ENCODE data around the gene ZC3H12C. TPM values are rescaled to one million over a fixed set of nuclear protein-coding genes. Genes with fewer than 3 reads are reported as not detected.

Gene ZC3H12C
- total and polyA plus RNA-seq, 2 of the 4 experiments (the other 2 are of a cell fraction) = 4.2 to 15.8 TPM

DNA sequence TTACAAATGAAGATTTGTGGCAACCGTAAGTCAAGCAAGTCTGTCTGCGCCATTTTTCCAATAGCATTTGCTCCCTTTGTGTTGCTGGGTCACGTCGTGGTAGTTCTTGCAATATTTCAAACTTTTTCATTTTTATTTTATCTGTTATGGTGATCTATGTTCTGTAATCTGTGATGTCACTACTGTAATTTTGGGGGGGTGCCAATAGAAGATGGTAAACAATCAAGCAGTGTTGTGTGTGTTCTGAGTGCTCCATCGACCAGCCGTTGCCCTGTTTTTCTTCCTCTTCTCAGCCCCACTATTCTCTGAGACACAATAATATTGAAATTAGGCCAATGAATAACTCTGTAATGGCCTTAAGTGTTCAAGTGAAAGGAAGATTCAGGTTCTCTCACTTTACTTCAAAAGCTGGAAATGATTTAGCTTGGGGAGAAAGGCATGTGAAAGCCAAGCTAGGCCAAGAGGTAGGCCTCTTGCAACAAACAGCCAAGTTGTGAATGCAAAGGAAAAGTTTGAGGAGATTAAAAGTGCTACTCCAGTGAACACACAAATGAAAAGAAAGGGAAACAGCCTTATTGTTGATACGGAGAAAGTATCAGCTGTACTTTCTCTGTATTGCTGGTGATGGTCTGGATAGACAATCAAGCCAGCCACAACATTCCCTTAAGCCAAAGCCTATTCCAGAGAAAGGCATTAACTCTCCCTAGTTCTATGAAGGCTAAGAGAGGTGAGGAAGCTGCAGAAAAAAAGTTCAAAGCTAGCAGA, 7.5 kb downstream of the ZC3H12C start:
- DNase-seq (no peak), ATAC-seq (ENCODE audit: low read depth) (no peak)
- no peak overlapping the region for H3K4ac ChIP-seq (ENCODE audit: low read depth, low read length)
- CTCF ChIA-PET = no interaction called here
- H3K4me1 ChIP-seq (ENCODE audit: control insufficient read depth, insufficient read depth, low read length) = peaks cover 4% of the 10 kb centered on the region; the same call in 1 of the 2 replicates
- H3K27ac ChIP-seq (ENCODE audit: insufficient read depth, low read length) = no peak overlapping the region
- H2BK15ac ChIP-seq (ENCODE audit: low read depth, low read length) = no peak overlapping the region
- no peak overlapping the region for H2BK20ac ChIP-seq (ENCODE audit: low read depth, low read length)
- H3K9me3 ChIP-seq (ENCODE audit: control insufficient read depth, insufficient read depth, low read length) = 0 out of 2 replicates have a peak, but pooled peaks cover 2% of the 10 kb centered on the region
- no peak overlapping the region for H3K4me2 ChIP-seq (ENCODE audit: low read depth, low read length)
- H3K9ac ChIP-seq (ENCODE audit: low read depth, low read length) = no peak overlapping the region
- H3K56ac ChIP-seq (ENCODE audit: extremely low read depth, insufficient read depth, low read length) = no peak overlapping the region
- H4K20me1 ChIP-seq (ENCODE audit: insufficient read depth, low read length) = peaks cover 14% of the 10 kb centered on the region; the same call in 1 of the 2 replicates
- no peaks in the 10 kb centered on the region for H3K27me3 ChIP-seq (ENCODE audit: control insufficient read depth, insufficient read depth, low read length)
- peaks cover 4% of the 10 kb centered on the region; the same call in 1 of the 2 replicates for H3K9me1 ChIP-seq (ENCODE audit: insufficient read depth, low read length)
- H3K4me3 ChIP-seq (ENCODE audit: insufficient read depth, low read depth, low read length) = no peak overlapping the region
- intact Hi-C loops (cut with micrococcal nuclease) = no loop called here
- peaks cover 2% of the 10 kb centered on the region; the same call in 1 of the 2 replicates for H3K36me3 ChIP-seq (ENCODE audit: control insufficient read depth, insufficient read depth, low read length)
- H2AK5ac ChIP-seq (ENCODE audit: low read depth, low read length) = no peak overlapping the region
- peaks cover 20 to 66% of the 10 kb centered on the region in 2 experiments; a peak in 3 of 4 replicates for H3K79me1 ChIP-seq (ENCODE audit: low read depth in 1 of 2, low read length in 2 of 2)
- H2BK120ac ChIP-seq (ENCODE audit: low read depth, low read length) = no peak overlapping the region
- H3K23ac ChIP-seq (ENCODE audit: low read depth, low read length) = no peak overlapping the region
- POLR2A ChIA-PET (ENCODE audit: unreplicated experiment) = no interaction called here
- no TSS peak for BruUV-seq (replicated peaks)
- H4K8ac ChIP-seq (ENCODE audit: low read depth in 2 of 2, low read length in 2 of 2) = no peak overlapping the region
- TF ChIP-seq RFX5 (IDR thresholded peaks at IDR 0.05; ENCODE audit: low read depth, low read length) = no peak
- no peak for TF ChIP-seq MAFK (IDR thresholded peaks at IDR 0.05; ENCODE audit: low read depth, low read length)
- TF ChIP-seq CHD1 (IDR thresholded peaks at IDR 0.05; ENCODE audit: low read depth, low read length) = no peak
- TF ChIP-seq, protein P1, sequence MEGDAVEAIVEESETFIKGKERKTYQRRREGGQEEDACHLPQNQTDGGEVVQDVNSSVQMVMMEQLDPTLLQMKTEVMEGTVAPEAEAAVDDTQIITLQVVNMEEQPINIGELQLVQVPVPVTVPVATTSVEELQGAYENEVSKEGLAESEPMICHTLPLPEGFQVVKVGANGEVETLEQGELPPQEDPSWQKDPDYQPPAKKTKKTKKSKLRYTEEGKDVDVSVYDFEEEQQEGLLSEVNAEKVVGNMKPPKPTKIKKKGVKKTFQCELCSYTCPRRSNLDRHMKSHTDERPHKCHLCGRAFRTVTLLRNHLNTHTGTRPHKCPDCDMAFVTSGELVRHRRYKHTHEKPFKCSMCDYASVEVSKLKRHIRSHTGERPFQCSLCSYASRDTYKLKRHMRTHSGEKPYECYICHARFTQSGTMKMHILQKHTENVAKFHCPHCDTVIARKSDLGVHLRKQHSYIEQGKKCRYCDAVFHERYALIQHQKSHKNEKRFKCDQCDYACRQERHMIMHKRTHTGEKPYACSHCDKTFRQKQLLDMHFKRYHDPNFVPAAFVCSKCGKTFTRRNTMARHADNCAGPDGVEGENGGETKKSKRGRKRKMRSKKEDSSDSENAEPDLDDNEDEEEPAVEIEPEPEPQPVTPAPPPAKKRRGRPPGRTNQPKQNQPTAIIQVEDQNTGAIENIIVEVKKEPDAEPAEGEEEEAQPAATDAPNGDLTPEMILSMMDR (conservative IDR thresholded peaks at IDR 0.05; ENCODE audit: low read depth, low read length) = no peak
- TF ChIP-seq CEBPB (IDR thresholded peaks at IDR 0.05; ENCODE audit: low read depth, low read length) = no peak
- no peak for TF ChIP-seq FOS (IDR thresholded peaks at IDR 0.05; ENCODE audit: low read depth, low read length)
- no peak for TF ChIP-seq RAD21 (IDR thresholded peaks at IDR 0.05; ENCODE audit: low read length)
- TF ChIP-seq POLR2A (IDR thresholded peaks at IDR 0.05; ENCODE audit: low read depth, low read length) = no peak
- TF ChIP-seq SMC3 (IDR thresholded peaks at IDR 0.05; ENCODE audit: low read depth, low read length) = no peak
- TF ChIP-seq, protein P2, sequence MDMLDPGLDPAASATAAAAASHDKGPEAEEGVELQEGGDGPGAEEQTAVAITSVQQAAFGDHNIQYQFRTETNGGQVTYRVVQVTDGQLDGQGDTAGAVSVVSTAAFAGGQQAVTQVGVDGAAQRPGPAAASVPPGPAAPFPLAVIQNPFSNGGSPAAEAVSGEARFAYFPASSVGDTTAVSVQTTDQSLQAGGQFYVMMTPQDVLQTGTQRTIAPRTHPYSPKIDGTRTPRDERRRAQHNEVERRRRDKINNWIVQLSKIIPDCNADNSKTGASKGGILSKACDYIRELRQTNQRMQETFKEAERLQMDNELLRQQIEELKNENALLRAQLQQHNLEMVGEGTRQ (IDR thresholded peaks at IDR 0.05; ENCODE audit: low read depth, low read length) = no peak
- no peak for TF ChIP-seq BHLHE40 (IDR thresholded peaks at IDR 0.05; ENCODE audit: low read depth, low read length)
- no peak for TF ChIP-seq NFE2L2 (IDR thresholded peaks at IDR 0.05; ENCODE audit: low read depth, low read length)
- no peak for TF ChIP-seq MAZ (IDR thresholded peaks at IDR 0.05; ENCODE audit: borderline replicate concordance, low read depth, low read length)
- TF ChIP-seq RCOR1 (IDR thresholded peaks at IDR 0.05; ENCODE audit: insufficient replicate concordance, low read length) = no peak
- no peak overlapping the region for H3K14ac ChIP-seq (replicated peaks; ENCODE audit: low read depth, low read length)
- in situ Hi-C loops (cut with MboI; ENCODE audit: low sequenced_read_pairs) = no loop called here
- H3K18ac ChIP-seq (ENCODE audit: low read depth, low read length) = no peak overlapping the region
- no peak overlapping the region for H4K5ac ChIP-seq (ENCODE audit: low read depth, low read length)
- no peak overlapping the region for H2AFZ ChIP-seq (replicated peaks; ENCODE audit: low read length, poor library complexity)
- H4K91ac ChIP-seq (ENCODE audit: insufficient read depth, low read depth, low read length) = no peak overlapping the region
- H2AK9ac ChIP-seq (replicated peaks; ENCODE audit: low read depth, low read length, poor library complexity) = no peak overlapping the region
- H2BK5ac ChIP-seq (ENCODE audit: low read depth, low read length, poor library complexity, severe bottlenecking) = no peak overlapping the region
- no CpG with 5 or more reads among the region's 7 CpGs for WGBS, 2 experiments (ENCODE audit: extremely low coverage in 2 of 2, insufficient read length in 1 of 2)
- dilution Hi-C loops (cut with HindIII; ENCODE audit: low sequenced_read_pairs, unreplicated experiment) = no loop called here

Measured in IMR-90 (cell line).